ENCODE measurements around the gene RAB31.

DNA sequence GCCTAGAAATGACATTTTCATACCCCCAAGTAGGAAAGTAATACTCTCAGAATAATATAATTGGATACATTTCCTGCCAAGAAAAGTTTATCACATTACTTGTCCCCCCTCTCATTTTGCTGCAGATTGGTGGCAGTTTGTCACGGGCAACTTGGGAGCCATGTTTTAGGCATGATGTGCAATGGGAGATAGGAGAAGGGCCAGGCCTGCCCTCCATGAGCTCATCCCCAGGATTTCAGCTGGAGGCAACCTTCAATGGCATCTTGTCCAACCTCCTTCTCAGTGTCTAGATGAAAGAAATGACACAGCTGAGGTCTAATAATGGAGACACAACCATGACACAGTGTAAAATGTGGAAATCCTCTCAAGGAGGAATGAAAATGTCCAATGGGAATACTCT is 11.4 kb upstream of the RAB31 start:
- TF ChIP-seq, protein P1, sequence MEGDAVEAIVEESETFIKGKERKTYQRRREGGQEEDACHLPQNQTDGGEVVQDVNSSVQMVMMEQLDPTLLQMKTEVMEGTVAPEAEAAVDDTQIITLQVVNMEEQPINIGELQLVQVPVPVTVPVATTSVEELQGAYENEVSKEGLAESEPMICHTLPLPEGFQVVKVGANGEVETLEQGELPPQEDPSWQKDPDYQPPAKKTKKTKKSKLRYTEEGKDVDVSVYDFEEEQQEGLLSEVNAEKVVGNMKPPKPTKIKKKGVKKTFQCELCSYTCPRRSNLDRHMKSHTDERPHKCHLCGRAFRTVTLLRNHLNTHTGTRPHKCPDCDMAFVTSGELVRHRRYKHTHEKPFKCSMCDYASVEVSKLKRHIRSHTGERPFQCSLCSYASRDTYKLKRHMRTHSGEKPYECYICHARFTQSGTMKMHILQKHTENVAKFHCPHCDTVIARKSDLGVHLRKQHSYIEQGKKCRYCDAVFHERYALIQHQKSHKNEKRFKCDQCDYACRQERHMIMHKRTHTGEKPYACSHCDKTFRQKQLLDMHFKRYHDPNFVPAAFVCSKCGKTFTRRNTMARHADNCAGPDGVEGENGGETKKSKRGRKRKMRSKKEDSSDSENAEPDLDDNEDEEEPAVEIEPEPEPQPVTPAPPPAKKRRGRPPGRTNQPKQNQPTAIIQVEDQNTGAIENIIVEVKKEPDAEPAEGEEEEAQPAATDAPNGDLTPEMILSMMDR (IDR thresholded peaks at IDR 0.05 in 4 of 5, conservative IDR thresholded peaks at IDR 0.05 in 1 of 5): no peak
- no peak for TF ChIP-seq POLR2A (IDR thresholded peaks at IDR 0.05)

Measured in gastrocnemius medialis (tissue), 4 donors.